ENCODE results near the gene CD36.
A peak's percentile ranks its signal among the peaks of the same experiment; 100 is the strongest.

CD36 gene

GRCh38 chr7:80629023-80629422, 9.4 kb upstream of the CD36 start:
- no peak for DNase-seq (ENCODE audit: low spot score)

- peak; percentile 7 for DNase-seq (ENCODE audit: low spot score)
Observed at GRCh38 chr7:80630608-80631405, 7.6 kb upstream of the CD36 start.

- no peak for DNase-seq (ENCODE audit: low spot score)
Observed at GRCh38 chr7:80631421-80631820, 7.0 kb upstream of the CD36 start.

- no peak for DNase-seq (ENCODE audit: low spot score)
Observed at GRCh38 chr7:80632139-80632538, 6.3 kb upstream of the CD36 start.

- DNase-seq (ENCODE audit: low spot score): no peak
Observed at GRCh38 chr7:80632819-80633218, 5.6 kb upstream of the CD36 start.

- no peak for DNase-seq (ENCODE audit: low spot score)
Observed at GRCh38 chr7:80634505-80634904, 3.9 kb upstream of the CD36 start.

GRCh38 chr7:80635533-80635932, 2.9 kb upstream of the CD36 start:
- no peak for DNase-seq (ENCODE audit: low spot score)

- no peak for DNase-seq (ENCODE audit: low spot score)
Observed at GRCh38 chr7:80635998-80636397, 2.4 kb upstream of the CD36 start.

- no peak for DNase-seq (ENCODE audit: low spot score)
Observed at GRCh38 chr7:80636709-80637108, 1.7 kb upstream of the CD36 start.

GRCh38 chr7:80637454-80637853, 988 bp upstream of the CD36 start:
- no peak for DNase-seq (ENCODE audit: low spot score)

GRCh38 chr7:80639011-80639410, 569 bp downstream of the CD36 start:
- DNase-seq (ENCODE audit: low spot score): no peak

GRCh38 chr7:80640846-80641245, 2.4 kb downstream of the CD36 start:
- DNase-seq (ENCODE audit: low spot score): no peak

- no peak for DNase-seq (ENCODE audit: low spot score)
Observed at GRCh38 chr7:80641548-80641947, 3.1 kb downstream of the CD36 start.

- DNase-seq (ENCODE audit: low spot score): no peak
Observed at GRCh38 chr7:80642871-80643270, 4.4 kb downstream of the CD36 start.

- DNase-seq (ENCODE audit: low spot score): no peak
Observed at GRCh38 chr7:80643336-80643915, 5.0 kb downstream of the CD36 start.

GRCh38 chr7:80644054-80644453, 5.6 kb downstream of the CD36 start:
- DNase-seq (ENCODE audit: low spot score): no peak

- no peak for DNase-seq (ENCODE audit: low spot score)
Observed at GRCh38 chr7:80646083-80646865, 7.8 kb downstream of the CD36 start.

GRCh38 chr7:80647436-80647835, 9.0 kb downstream of the CD36 start:
- no peak for DNase-seq (ENCODE audit: low spot score)

GRCh38 chr7:80648031-80648600, 9.7 kb downstream of the CD36 start:
- no peak for DNase-seq (ENCODE audit: low spot score)

GRCh38 chr7:80649011-80649410, 10.6 kb downstream of the CD36 start:
- DNase-seq (ENCODE audit: low spot score): no peak

GRCh38 chr7:80650030-80650429, 11.6 kb downstream of the CD36 start:
- no peak for DNase-seq (ENCODE audit: low spot score)

GRCh38 chr7:80651471-80651870, 13.0 kb downstream of the CD36 start:
- no peak for DNase-seq (ENCODE audit: low spot score)

GRCh38 chr7:80653244-80653643, 14.8 kb downstream of the CD36 start:
- DNase-seq (ENCODE audit: low spot score): no peak

Data from cerebellar cortex (tissue), 1 donor.